Measurements from ENCODE around the gene TCL1B. TPM values are rescaled to one million over a fixed set of nuclear protein-coding genes. Genes with fewer than 3 reads are reported as not detected.
A peak's percentile ranks its signal among the peaks of the same experiment; 100 is the strongest.

The TCL1B gene
- total and polyA plus RNA-seq, 2 of the 13 experiments (the other 11 are each of a cell fraction or from before 2014, with no cell fraction given): not detected

DNA sequence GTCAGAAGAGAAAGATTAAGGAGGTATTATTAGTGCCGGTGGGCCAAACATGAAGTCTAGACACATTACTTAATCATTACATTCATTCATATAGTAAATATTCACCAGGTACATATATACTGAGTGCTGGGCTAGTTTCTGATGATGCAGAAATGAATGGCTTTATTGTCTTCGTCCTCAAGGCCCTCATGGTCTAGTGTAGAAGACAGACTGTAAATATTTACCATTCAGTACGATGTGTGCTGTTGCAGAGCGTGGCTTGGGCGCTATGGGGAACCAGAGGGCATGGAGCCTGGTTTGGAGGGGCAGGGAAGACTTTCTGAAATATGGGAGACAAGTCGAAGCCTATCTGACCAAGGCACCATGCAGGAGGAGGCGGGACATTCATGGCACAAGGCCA lies 37.0 kb upstream of the TCL1B start (continued):
- peak; percentile 42; the same call in 1 of the 2 replicates for TF ChIP-seq SOX5 (CRISPR knock-in tag; IDR thresholded peaks at IDR 0.05; ENCODE audit: borderline replicate concordance)
- no peak for TF ChIP-seq RAD51 (IDR thresholded peaks at IDR 0.05; ENCODE audit: borderline replicate concordance)
- no peak for TF ChIP-seq YEATS2 (CRISPR knock-in tag; IDR thresholded peaks at IDR 0.05; ENCODE audit: borderline replicate concordance)
- TF ChIP-seq RELA (CRISPR knock-in tag; IDR thresholded peaks at IDR 0.05): no peak
- TF ChIP-seq BRD4 (CRISPR knock-in tag; IDR thresholded peaks at IDR 0.05): no peak
- TF ChIP-seq FOXP1 (IDR thresholded peaks at IDR 0.05): no peak
- TF ChIP-seq FOXP1 (CRISPR knock-in tag; IDR thresholded peaks at IDR 0.05): peak; percentile 22; the same call in 1 of the 2 replicates
- no peak for TF ChIP-seq HNF1B (CRISPR knock-in tag; IDR thresholded peaks at IDR 0.05)
- TF ChIP-seq ZNF619 (CRISPR knock-in tag; IDR thresholded peaks at IDR 0.05): no peak
- TF ChIP-seq, protein P1, sequence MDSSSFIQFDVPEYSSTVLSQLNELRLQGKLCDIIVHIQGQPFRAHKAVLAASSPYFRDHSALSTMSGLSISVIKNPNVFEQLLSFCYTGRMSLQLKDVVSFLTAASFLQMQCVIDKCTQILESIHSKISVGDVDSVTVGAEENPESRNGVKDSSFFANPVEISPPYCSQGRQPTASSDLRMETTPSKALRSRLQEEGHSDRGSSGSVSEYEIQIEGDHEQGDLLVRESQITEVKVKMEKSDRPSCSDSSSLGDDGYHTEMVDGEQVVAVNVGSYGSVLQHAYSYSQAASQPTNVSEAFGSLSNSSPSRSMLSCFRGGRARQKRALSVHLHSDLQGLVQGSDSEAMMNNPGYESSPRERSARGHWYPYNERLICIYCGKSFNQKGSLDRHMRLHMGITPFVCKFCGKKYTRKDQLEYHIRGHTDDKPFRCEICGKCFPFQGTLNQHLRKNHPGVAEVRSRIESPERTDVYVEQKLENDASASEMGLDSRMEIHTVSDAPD (CRISPR knock-in tag; IDR thresholded peaks at IDR 0.05): no peak
- TF ChIP-seq THYN1 (CRISPR knock-in tag; IDR thresholded peaks at IDR 0.05; ENCODE audit: borderline replicate concordance, low read depth): no peak
- TF ChIP-seq RARA (CRISPR knock-in tag; IDR thresholded peaks at IDR 0.05): peak; percentile 50
- no peak for TF ChIP-seq EED (CRISPR knock-in tag; IDR thresholded peaks at IDR 0.05)
- no peak for TF ChIP-seq ZNF839 (CRISPR knock-in tag; IDR thresholded peaks at IDR 0.05; ENCODE audit: borderline replicate concordance)
- TF ChIP-seq ZNF644 (CRISPR knock-in tag; IDR thresholded peaks at IDR 0.05; ENCODE audit: low read depth): 0 out of 2 replicates have a peak, but pooled peaks have one; percentile 37
